ENCODE data around the gene TNRC6B.
"Not testable (repeated sequence)": the region's sequence is repeated elsewhere in the genome, so short reads cannot be mapped to it uniquely, and the experiment has no call there.

TNRC6B gene

DNA sequence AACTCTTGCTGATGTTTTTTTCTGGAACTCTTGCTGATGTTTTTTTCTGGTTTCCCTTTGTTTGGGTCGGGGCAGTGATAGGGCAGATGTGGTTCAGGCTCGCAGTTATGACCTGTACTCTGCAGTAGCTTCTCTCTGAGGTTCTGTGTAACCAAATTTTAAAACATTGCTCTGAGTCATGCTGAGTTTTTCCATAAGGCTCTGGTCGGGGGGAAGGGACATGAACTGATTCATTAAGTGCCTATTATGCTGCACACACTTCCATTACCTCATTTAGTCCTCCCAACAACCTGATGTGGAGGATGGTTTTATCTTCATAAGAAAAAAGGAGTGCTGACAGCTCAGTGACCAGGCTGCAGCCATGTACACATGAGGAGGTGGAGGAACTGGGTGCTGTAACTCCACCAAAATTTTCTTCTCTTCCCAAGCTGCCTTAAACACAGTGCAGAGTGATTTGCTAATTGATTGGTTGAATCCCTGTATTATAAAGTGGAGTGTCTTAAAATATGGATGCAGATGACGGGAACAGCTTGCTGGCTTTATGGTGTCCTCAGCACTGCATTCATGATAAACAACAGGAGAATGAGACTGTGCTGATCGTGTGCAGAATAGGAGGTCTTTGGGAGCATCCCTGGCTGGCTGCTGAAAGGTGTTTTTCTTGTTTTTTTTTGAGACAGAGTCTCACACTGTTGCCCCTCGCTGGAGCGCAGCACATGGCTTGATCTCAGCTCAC lies 19.1 kb downstream of the TNRC6B start (continued):
- TF ChIP-seq ZNF18 (tag by site-specific recombination; IDR thresholded peaks at IDR 0.05), result no peak
- TF ChIP-seq ZNF664 (tag by site-specific recombination; IDR thresholded peaks at IDR 0.05), result peak; percentile 89
- TF ChIP-seq ZBTB7A (tag by site-specific recombination; IDR thresholded peaks at IDR 0.05; ENCODE audit: low read depth), result no peak
- TF ChIP-seq ZNF544 (tag by site-specific recombination; IDR thresholded peaks at IDR 0.05), result no peak
- no peak for TF ChIP-seq ZNF184 (tag by site-specific recombination; IDR thresholded peaks at IDR 0.05)
- TF ChIP-seq INSM2 (tag by site-specific recombination; IDR thresholded peaks at IDR 0.05), result no peak; the same call in 1 of the 2 replicates
- TF ChIP-seq ZNF843 (tag by site-specific recombination; IDR thresholded peaks at IDR 0.05), result no peak
- no peak for TF ChIP-seq ZNF16 (tag by site-specific recombination; IDR thresholded peaks at IDR 0.05; ENCODE audit: low read depth)
- no peak for TF ChIP-seq ZNF513 (tag by site-specific recombination; IDR thresholded peaks at IDR 0.05)
- no peak for TF ChIP-seq HOXD13 (CRISPR knock-in tag; IDR thresholded peaks at IDR 0.05; ENCODE audit: borderline replicate concordance)
- no peak for TF ChIP-seq SP2 (tag by site-specific recombination; IDR thresholded peaks at IDR 0.05)
- TF ChIP-seq ZNF777 (tag by site-specific recombination; IDR thresholded peaks at IDR 0.05; ENCODE audit: borderline replicate concordance), result no peak
- no peak for TF ChIP-seq ZNF558 (tag by site-specific recombination; IDR thresholded peaks at IDR 0.05)
- no peak for TF ChIP-seq SCRT2 (tag by site-specific recombination; IDR thresholded peaks at IDR 0.05)

- ChIA-PET CTCF (interaction anchor here (0.6 kb wide), 1 partner anchor 10 kb away, joined by 3 read pairs; no protein-coding TSS in a partner anchor), POLR2A (interaction anchor here (0.7 to 1.6 kb wide), 2 partner anchors 20 to 296 kb away, joined by 5 to 6 read pairs; partner anchors contain the start of gene TNRC6B)
- H3K9me3 ChIP-seq (ENCODE audit: control insufficient read depth, insufficient read depth, low read depth, low read length); H3K4me3 ChIP-seq (ENCODE audit: low read depth, low read length); H3K27ac ChIP-seq (ENCODE audit: extremely low read depth, low read depth, low read length); H3K36me3 ChIP-seq (ENCODE audit: control insufficient read depth in 2 of 2, insufficient read depth in 1 of 2, low read length in 2 of 2): not testable (repeated sequence)
- peak; percentile 32; the same call in 1 of the 2 replicates for TF ChIP-seq ZNF341 (tag by site-specific recombination; IDR thresholded peaks at IDR 0.05; ENCODE audit: low read depth)
- peaks cover 13% of the 10 kb centered on the region for H3K4me1 ChIP-seq (ENCODE audit: control insufficient read depth, insufficient read depth, low read length)
Measured at GRCh38 chr22:40197421-40197820, 19.7 kb downstream of the TNRC6B start.

DNA sequence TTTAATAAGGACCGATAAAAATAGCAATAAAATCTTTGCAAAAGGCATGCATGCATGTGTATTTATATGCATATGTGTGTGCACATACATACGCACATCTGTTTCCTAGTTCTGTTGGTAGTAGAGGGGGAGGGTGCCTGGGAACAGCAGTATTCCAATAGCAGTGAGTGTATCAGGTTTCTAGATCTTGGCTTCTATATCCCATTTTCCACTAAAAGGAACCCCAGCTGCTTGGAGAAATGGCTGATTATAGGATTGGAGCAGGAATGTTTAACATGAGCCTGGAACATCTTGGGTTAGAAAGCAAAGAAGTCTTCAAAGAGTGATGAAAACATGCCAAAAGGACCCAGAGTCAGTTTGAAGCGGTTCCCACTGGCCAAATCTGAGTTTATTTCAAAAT lies 21.0 kb downstream of the TNRC6B start:
- ChIA-PET CTCF (interaction anchor here (0.6 kb wide), 1 partner anchor 147 kb away, joined by 3 read pairs; no protein-coding TSS in a partner anchor), POLR2A (no interaction called here)
- Histone ChIP-seq H3K4me1 (ENCODE audit: control insufficient read depth, insufficient read depth, low read length) (peaks cover 19% of the 10 kb centered on the region), H3K4me3 (ENCODE audit: low read depth, low read length) (no peak overlapping the region), H3K36me3 (ENCODE audit: control insufficient read depth in 2 of 2, insufficient read depth in 1 of 2, low read length in 2 of 2) (no peaks in the 10 kb centered on the region), H3K9me3 (ENCODE audit: control insufficient read depth, insufficient read depth, low read depth, low read length) (no peaks in the 10 kb centered on the region), H3K27ac (ENCODE audit: extremely low read depth, low read depth, low read length) (no peak overlapping the region)
- TF ChIP-seq TRIM28 (IDR thresholded peaks at IDR 0.05; ENCODE audit: borderline replicate concordance, low read length) (no peak), ZNF394 (tag by site-specific recombination; IDR thresholded peaks at IDR 0.05; ENCODE audit: borderline replicate concordance) (no peak), MZF1 (tag by site-specific recombination; IDR thresholded peaks at IDR 0.05; ENCODE audit: borderline replicate concordance) (no peak), ZBTB17 (tag by site-specific recombination; IDR thresholded peaks at IDR 0.05) (no peak), ZFP41 (tag by site-specific recombination; IDR thresholded peaks at IDR 0.05; ENCODE audit: borderline replicate concordance) (no peak), ZNF341 (tag by site-specific recombination; IDR thresholded peaks at IDR 0.05; ENCODE audit: low read depth) (peak; percentile 61; the same call in 1 of the 2 replicates), ZNF626 (tag by site-specific recombination; IDR thresholded peaks at IDR 0.05) (no peak), SETDB1 (IDR thresholded peaks at IDR 0.05; ENCODE audit: insufficient read length, low read length) (peak; percentile 21), ZNF514 (tag by site-specific recombination; IDR thresholded peaks at IDR 0.05) (no peak)
- TF ChIP-seq, protein P1, sequence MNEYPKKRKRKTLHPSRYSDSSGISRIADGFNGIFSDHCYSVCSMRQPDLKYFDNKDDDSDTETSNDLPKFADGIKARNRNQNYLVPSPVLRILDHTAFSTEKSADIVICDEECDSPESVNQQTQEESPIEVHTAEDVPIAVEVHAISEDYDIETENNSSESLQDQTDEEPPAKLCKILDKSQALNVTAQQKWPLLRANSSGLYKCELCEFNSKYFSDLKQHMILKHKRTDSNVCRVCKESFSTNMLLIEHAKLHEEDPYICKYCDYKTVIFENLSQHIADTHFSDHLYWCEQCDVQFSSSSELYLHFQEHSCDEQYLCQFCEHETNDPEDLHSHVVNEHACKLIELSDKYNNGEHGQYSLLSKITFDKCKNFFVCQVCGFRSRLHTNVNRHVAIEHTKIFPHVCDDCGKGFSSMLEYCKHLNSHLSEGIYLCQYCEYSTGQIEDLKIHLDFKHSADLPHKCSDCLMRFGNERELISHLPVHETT (tag by site-specific recombination; IDR thresholded peaks at IDR 0.05), result no peak
